Amniotic epithelial cell (primary cell): ENCODE measurements around the gene KCTD19.
"Not testable (repeated sequence)": the region's sequence is repeated elsewhere in the genome, so short reads cannot be mapped to it uniquely, and the experiment has no call there.

Experiments used
- DNase-seq: peaks from one replicate; pipeline ENCODE4 v3.0.0-alpha.2; 2010; ENCODE audit warnings: low read depth

KCTD19 gene

DNA sequence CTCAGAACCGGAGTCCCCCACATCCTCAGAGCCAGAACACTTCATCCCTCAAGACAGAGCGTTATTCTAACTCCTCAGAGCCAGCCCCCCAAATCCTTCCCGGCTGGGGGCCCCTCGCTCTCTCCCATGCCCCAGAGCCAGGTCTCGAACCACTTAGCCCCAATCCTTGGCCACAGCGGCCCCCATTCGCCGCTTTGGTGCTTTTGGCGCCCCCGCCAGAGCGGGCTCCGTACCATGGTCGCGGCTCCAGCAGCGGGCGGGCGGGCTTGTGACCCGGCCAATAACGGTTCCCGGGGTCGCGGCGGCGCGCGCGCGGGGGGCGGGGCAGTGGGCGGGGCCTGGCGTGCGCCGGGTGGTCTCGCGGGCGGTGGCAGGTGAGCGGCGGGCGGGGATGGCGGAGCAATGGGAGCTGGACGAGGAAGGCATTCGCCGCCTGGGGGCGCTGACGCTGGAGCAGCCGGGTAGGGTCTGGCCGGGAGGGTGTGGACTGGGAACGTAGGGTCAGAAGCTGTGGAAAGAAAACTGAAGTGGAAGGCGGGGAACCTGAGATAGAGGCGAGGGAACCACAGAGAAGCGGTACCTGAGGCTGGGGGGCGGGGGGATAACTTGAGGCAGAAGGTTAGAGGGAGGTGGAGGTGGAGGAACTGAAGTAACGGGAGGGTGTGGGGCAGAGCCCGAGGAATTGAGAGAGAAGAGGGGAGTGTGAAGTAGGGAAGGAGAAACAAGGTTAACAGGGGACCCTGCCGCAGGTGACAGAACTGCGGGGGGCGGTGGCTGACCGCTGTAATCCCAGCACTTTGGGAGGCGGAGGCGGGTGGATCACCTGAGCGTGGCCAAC is at the start of gene KCTD19, which contains the start of gene LRRC36:
TSS of gene KCTD19 (minus strand) at position 270 of the 838 bp plus-strand sequence. CDS start at position 236, 34 bp downstream.
TSS of gene LRRC36 (plus strand) at position 344 of the 838 bp plus-strand sequence. CDS start at position 392, 48 bp downstream.
- peak; percentile 20 for DNase-seq

DNA sequence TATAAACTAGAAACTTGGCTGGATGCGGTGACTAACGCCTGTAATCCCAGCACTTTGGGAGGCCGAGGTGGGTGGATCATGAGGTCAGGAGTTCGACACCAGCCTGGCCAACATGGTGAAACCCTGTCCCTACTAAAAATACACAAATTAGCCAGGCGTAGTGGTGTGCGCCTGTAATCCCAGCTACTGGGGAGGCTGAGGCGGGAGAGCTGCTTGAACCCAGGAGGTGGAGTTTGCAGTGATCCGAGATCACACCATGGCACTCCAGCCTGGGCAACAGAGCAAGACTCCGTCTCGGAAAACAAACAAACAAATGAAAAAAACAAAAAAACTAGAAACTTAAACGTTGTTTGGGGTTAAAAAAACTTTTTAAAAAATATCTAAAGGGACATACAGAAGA is 49.5 kb upstream of the KCTD19 start:
- DNase-seq = not testable (repeated sequence)

DNA sequence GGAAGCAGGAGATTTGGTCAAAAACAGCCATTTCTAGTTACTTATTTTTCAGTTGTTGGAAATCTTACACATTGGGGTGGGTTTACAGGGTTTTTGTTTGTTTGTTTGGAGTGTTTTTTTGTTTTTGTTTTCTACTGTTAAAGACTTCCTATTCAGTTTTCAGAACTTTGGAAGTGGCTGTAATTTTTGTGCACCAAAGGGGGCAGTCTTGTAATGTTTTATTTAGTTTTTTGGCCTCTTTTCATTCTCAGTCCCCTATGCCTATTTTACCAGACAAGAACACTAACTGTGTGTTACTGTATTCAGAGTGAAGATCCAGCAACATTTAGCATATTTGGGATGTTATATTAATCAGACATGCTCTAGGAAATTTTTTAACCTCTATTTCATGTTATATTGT is 46.1 kb upstream of the KCTD19 start:
- DNase-seq = peak; percentile 15

DNA sequence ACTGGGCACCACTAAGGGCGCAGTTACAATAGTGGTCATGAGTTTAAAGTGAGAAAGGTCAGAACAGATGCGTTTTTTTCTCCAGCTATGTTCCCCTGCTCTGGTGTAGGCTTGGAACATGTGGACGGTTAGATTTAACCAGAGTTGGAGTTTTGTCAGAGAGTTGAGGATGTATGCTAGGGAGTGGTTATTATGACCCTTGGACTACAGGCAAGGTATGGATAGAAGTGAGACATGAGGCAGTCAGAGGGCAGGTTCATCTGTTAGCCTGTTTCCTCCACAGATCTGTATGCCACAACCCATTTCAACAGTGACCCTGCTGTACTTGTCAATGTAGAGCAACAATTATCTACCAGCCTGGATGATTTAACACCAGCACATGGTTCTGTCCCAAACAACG is 44.1 kb upstream of the KCTD19 start:
- no peak for DNase-seq

DNA sequence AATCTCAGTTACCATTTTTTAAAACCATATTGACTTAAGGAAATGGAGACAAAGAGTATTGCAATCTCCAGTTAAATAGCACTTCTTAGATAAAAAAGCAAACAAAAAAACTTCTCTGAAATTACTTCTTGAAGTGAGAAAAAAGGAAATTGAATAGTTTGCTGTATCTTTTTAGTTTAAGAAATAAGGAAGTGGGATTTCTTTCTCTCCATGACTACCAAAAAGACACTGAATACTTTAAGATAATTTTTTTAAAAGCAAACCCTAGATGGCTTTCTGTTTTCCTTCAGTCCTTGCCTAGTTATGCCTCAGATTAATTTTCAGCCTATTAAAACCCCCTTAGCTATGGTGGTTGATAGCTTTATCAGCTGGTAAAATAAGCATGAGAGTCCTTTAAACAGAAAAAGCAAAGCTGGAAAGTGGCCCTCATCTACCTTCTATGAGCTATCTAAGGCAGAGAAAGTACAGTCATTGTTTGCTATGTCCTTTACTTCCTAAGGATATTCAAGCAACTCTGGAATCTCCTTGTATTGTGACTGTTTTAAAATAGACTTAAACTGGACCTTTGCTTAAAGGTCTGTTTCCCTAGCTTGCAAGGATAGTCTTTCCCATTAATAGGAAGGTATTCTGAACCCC is 38.2 kb upstream of the KCTD19 start:
- no peak for DNase-seq

DNA sequence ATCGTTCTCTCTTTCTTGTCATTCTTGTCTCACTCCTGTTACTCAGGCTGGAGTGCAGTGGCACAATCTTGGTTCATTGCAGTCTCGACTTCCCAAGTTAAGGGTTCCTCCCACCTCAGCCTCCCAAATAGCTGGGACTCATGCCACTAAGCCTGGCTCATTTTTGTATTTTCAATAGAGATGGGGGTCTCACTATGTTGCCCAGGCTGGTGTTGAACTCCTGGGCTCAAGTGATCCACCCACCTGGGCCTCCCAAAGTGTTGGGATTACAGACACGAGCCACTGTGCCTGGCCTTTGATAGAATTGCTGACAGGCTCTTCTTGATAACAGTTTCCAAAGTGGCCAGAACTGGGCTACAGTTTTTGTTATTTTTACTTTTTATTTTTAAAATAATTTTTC is 34.5 kb upstream of the KCTD19 start:
- DNase-seq = no peak

DNA sequence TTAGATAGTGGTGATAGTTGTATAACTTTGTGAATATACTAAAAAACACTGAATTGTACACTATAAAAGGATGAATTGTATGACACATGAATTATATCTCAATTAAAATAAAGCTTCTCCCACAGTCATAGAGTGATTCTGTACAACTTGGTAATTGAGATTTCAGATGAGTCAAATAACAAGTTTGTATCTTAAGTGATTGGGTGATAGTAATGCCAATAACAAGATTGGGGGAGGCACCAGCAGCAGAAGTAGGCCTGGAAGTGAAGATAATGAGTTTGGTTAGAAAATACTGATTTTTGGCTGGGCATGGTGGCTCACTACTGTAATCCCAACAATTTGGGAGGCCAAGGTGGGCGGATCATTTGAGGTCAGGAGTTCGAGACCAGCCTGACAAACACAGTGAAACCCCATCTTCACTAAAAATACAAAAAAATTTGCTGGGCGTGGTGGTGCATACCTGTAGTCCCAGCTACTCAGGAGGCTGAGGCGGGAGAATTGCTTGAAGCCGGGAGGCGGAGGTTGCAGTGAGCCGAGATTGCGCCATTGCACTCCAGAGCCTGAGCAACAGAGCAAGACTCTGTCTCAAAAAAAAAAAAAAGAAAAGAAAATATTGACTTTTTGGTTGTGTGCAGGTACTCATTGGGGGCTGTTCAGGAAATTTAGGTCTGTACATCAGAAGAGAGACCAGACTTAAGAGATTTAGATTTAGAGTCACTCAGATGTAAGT is 33.2 kb upstream of the KCTD19 start:
- not testable (repeated sequence) for DNase-seq

DNA sequence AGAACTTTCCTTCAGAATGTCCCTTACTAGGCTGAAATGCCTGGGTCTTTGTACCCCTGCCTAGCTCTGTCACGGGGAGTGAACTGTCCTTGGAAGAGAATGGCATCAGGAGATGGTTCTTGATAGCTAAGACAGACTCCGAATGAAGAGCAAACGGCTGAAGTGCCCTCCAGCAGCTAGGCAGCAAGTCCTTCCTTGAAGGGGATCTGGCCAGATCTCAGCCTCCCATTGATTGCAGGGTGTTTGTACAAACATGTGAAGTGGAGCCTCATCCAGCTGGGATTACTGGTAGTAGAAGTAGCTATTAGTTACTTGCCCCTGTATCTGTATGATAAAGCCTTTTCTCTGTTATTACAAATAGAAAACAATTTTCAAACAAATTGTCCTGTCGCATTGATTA is 31.0 kb upstream of the KCTD19 start:
- DNase-seq = no peak

DNA sequence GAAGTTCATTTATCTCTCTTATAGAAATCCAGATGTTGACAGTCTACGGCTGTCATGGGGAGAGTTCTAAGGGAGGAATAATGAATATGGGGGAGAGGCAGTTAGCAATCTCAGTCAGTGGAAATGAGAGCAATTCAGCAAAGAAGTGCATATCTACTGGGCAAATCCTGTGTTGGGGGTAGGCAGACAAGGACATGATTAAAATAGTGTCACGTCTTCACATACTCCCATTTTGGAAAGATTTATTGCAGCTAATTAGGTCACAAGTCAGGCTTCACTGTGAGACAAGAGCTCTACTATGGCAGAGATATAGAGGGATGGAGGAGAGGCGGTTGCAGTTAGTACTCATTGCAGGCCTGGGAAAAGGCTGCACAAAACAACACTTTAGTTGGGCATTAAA is 29.9 kb upstream of the KCTD19 start:
- DNase-seq = no peak

DNA sequence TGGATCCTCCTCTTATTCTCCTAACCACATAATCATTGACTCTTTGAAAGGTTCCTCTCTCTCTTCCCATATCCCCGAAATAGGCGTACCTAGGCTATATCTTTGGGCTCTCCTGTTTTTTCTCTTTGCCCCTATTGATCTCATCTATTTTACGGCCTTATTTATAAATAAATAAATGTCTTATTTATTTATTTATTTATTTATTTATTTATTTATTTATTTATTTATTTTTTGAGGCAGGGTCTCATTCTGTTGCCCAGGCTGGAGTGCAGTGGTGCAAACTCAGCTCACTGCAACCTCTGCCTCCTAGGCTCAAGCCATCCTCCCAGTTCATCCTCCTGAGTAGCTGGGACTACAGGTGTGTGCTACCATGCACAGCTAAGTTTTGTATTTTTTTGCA is 25.9 kb upstream of the KCTD19 start:
- not testable (repeated sequence) for DNase-seq

DNA sequence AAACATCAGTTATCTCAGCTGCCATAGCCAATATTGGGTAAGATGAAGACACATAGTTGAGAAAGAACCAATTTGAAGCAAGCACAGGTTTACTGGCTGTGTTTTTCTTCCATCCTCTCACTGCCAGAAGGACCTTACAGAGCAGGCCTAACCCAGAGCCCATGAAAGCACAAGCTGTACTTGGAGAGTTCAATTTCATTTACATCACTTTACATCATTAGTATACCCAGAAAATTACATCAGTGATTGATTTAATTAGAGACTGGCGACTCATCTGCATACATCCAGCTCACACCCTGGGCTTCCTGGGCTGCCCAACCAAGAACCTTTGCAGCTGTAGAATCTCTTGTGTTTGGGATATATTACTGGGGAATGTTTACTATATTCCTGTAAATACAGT is 23.8 kb upstream of the KCTD19 start:
- DNase-seq = no peak

DNA sequence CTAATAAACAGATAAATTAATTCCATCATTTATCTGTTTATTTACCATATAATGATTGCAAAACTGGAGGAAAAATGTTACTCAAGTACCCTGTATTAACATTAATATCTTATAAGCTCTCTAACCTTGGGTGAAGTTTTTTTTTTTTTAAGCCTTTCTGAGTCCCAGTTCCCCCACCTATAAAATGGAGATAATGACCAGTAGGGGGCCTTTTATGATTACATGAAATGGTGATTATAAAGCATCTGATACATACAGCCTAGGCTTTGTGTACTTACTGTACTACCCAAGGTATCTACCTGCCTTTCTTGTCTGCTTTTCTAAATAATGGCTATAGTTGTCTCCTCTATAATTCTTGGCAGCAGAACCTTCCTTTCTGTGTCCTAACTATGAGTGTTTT is 22.6 kb upstream of the KCTD19 start:
- DNase-seq = peak; percentile 26

DNA sequence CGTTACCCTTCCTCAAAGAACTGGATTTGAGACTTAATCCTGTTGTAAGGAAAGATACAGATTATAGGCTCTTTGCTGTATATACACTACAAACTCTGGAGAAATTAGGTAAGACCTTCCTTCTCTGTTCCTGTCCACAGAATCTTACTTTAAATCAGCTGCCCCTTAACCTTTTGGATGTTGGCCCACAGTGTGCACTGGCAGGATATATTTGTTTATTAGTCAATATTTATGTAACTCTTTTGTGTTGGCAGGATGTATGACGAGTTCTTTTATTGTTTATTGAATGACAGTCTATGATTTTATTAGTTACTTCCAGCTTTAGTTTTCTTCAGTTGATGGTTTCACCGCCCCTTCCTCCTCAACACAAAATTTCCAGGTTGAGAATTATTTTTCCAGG is 19.8 kb upstream of the KCTD19 start:
- no peak for DNase-seq

DNA sequence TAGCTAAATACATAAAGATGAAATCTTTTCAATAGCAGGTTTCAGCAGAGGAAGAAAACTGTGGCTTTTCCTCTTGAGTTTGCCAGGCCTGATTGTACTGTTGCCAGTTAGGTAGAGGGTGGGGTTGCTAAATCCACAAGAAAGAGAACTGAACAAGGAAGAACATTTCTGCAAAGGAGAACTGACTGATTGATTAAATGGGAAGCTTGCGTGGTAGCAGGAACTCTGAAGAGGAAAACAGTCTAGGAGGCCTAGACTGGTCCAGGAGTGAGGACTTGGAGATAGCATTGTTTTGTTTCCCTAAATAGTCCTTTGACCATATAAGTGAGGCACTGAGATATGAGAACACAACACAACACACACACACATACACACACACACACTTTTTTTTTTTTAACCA is 18.9 kb upstream of the KCTD19 start:
- DNase-seq = no peak

DNA sequence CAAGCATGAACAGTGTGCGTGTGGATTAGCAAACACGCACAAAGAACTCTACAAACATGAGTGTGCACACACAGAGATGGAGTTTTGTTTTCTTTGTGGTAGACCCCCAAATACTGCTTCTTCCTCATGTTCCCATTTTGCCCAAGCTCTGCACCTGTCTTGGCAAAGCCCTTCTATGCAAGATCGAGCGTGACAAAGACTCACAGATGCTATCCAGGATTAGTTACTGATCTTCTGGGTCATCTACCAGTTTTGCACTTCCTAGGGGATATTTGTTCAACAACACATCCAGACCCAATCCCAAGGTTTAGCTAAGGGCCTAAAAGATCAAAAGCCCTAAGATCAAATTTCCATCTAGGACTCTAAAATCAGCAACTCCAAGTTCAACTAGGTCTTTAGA is 16.1 kb upstream of the KCTD19 start:
- no peak for DNase-seq

DNA sequence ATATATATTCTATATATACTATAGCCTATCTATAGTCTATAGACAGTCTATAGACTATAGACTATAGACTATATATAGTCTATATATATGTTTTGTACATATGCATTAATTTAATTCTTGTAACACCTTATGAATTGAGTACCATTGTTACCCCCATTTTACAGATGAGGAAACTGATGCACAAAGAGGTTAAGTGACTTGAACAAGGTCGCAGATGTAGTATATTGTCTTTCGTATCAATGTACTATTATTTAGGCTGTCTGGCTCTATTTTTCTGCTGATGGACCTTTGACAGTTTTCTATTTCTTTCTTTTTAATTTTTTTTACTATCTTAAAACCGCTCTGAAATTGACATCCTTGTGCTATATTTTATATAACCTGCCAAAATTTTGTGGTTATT is 14.7 kb upstream of the KCTD19 start:
- no peak for DNase-seq

DNA sequence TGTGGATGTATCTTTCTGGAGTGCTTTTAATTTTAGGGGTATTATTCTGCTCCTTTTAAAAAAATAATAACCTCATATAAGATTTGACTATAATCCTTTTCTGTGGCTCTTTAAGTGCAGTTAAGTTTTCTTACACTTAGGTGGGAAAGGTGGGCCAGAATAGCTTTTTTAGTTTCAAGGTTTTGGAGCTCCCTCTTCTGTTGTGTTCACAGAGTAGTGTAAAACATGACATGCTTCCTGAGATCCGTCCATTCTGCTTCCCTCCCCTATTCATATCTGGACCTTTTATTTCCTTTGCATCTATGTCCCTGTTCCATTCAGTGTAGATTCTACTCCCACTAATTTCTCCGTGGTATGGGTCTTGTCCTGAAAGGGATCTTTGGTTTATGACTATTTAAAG is 12.9 kb upstream of the KCTD19 start:
- DNase-seq = peak; percentile 47

DNA sequence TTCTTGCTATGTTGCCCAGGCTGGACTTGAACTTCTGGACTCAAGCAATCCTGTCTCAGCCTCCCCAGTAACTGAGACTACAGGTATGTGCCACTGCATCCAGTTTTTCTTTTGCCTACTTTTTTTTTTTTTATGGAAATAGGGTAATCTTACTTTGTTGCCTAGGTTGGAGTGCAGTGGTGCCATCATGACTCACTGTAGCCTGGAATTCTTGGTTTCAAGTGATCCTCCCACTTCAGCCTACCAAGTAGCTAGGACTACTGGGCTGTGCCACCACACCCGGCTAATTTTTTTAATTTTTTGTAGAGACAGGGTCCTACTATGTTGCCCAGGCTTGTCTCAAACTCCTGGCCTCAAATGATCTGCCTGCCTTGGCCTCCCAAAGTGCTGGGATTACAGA is 10.1 kb upstream of the KCTD19 start:
- peak; percentile 45 for DNase-seq

DNA sequence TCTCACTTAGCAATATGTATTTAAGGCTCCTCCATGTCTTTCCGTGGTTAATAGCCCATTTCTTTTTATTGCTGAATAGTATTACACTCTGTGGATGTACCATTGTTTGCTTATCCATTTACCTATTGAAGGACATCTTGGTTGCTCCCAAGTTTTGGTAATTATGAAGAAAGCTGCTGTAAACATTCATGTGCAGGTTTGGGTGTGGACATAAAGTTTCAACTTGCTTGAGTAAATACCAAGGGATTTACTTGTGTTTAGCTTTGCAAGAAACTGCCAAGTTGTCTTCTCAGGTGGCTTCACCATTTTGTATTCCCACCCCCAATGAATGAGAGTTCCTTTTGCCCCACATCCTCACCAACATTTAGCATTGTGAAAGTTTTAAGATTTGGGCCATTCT is 9.6 kb upstream of the KCTD19 start:
- no peak for DNase-seq

DNA sequence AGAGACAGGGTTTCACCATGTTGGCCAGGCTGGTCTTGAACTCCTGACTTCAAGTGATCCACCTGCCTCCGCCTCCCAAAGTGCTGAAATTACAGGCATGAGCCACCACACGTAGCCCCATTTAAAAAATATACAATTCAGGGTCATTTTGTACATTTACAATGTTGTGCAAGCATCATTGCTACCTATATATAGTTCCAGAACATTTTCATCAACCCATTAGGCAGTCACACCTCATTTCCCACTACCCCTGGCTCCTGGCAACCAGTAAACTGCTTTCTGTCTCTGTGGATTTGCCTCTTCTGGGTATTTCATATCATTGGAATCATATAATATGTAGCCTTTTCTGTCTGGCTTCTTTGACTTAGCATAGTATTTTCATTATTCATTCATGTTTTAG is 6.8 kb upstream of the KCTD19 start:
- no peak for DNase-seq

DNA sequence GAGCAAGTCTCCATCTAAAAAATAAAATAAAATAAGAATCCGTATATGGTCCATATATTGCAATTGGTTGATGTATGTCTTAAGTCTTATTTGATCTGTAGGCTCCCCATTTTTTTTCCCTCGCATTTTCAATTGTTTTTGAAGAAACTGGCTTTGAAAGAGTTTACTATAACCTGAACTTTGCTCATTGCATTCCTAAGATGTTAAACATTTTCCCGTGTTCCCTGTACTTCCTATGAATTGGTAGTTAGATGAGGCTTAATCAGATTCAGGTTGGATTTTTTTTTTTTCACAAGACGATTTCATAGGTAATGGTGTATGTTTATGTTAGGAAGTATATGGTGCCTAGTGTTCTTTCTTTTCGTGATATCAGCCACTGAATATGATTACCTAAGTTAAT is 3.4 kb upstream of the KCTD19 start:
- no peak for DNase-seq

DNA sequence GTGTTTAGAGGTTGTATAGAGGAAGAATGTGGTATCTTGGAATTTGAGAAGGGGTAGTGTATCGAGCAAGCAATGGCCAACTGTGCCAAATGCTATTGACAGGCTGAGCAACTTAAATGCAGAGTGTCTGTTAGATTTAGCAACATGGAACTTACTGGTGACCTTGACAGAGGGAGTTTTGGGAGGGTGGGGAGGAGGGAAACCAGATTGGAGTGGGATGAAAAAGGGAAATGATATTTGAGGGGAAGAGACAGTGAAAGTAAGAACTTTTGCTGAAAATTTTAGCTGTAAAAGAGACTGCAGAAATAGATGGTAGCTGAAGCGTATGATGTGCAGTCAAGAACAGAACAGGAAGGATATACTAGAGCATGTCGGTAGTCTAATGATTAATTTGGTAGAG is 1.2 kb upstream of the KCTD19 start:
- no peak for DNase-seq

DNA sequence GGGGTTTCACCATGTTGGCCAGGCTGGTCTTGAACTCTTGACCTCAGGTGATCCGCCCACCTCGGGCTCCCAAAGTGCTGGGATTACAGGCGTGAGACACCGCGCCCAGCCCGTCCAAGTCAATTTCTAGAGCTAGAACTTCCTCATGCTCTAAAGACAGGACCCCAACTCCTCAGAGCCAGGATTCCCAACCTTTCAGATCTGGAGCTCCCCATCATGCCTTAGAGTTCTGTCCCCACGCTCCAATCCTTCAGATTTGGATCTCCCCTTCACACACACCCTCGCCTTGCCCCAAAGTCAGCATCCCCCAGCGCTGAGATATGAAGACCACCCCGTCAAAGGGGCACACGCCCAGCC is 448 bp downstream of the KCTD19 start:
- DNase-seq = no peak
